ENCODE measurements around the gene SLC7A11.

GRCh38 chr4:138199568-138200235, 42.4 kb downstream of the SLC7A11 start:
- TF ChIP-seq, protein P1, sequence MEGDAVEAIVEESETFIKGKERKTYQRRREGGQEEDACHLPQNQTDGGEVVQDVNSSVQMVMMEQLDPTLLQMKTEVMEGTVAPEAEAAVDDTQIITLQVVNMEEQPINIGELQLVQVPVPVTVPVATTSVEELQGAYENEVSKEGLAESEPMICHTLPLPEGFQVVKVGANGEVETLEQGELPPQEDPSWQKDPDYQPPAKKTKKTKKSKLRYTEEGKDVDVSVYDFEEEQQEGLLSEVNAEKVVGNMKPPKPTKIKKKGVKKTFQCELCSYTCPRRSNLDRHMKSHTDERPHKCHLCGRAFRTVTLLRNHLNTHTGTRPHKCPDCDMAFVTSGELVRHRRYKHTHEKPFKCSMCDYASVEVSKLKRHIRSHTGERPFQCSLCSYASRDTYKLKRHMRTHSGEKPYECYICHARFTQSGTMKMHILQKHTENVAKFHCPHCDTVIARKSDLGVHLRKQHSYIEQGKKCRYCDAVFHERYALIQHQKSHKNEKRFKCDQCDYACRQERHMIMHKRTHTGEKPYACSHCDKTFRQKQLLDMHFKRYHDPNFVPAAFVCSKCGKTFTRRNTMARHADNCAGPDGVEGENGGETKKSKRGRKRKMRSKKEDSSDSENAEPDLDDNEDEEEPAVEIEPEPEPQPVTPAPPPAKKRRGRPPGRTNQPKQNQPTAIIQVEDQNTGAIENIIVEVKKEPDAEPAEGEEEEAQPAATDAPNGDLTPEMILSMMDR (IDR thresholded peaks at IDR 0.05): no peak
- TF ChIP-seq EZH2 (IDR thresholded peaks at IDR 0.05): no peak
- no peak for TF ChIP-seq EZH2phosphoT487 (IDR thresholded peaks at IDR 0.05)
